ENCODE results near the gene ADGRF1. TPM values are rescaled to one million over a fixed set of nuclear protein-coding genes. Genes with fewer than 3 reads are reported as not detected.

Gene ADGRF1
- polyA plus RNA-seq, 1 of the 3 experiments (the other 2 are of a cell fraction) = not detected

DNA sequence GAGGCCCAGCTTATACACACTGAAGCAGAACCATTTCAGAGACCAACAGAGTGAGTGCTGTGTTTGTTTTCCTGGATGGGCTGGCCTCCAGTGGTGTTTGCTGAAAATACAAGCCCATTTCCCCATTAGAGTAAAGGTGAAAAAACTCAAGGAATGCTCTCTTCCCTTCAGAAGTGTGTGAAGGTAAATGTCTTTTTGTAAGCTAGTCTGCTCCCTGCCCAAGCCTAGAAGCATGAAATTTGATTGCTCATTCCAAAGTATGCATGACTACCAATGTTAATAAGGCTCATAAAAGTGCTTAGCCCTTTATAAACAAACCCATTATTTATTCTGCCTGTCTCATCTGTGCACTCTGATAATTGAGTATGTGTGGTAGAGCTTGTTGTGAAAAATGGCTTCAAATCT, 59.1 kb downstream of the ADGRF1 start:
- Histone ChIP-seq H3K4me1 (ENCODE audit: control insufficient read depth in 1 of 2, insufficient read depth in 2 of 2, low read depth in 1 of 2, low read length in 1 of 2) (no peaks in the 10 kb centered on the region), H3K9ac (no peak overlapping the region), H3K4me2 (no peak overlapping the region), H3F3A (replicated peaks; ENCODE audit: insufficient read depth) (no peaks in the 10 kb centered on the region), H3K27ac (ENCODE audit: low read depth in 2 of 2, low read length in 1 of 2) (no peak overlapping the region), H3K27me3 (ENCODE audit: insufficient read depth) (peaks cover 18% of the 10 kb centered on the region; the same call in 1 of the 2 replicates), H3K79me2 (ENCODE audit: insufficient read depth) (no peaks in the 10 kb centered on the region), H3K36me3 (replicated peaks in 1 of 2; ENCODE audit: control insufficient read depth in 1 of 2, insufficient read depth in 2 of 2, low read length in 1 of 2) (no peaks in the 10 kb centered on the region), H3K9me3 (no peaks in the 10 kb centered on the region), H3K4me3 (ENCODE audit: low read depth in 2 of 2, low read length in 1 of 2) (no peak overlapping the region), H3K9me2 (no peaks in the 10 kb centered on the region), H4K20me1 (ENCODE audit: insufficient read depth) (no peaks in the 10 kb centered on the region), H2AFZ (ENCODE audit: low read depth) (no peak overlapping the region)
- POLR2A ChIA-PET = no interaction called here
- CTCF ChIA-PET = no interaction called here
- TF ChIP-seq CHD2 (IDR thresholded peaks at IDR 0.05; ENCODE audit: low read length, partially characterized antibody) = no peak
- TF ChIP-seq RAD21 (IDR thresholded peaks at IDR 0.05; ENCODE audit: low read length) = no peak
- TF ChIP-seq MEF2A (IDR thresholded peaks at IDR 0.05; ENCODE audit: borderline replicate concordance, low read depth) = no peak
- TF ChIP-seq RXRA (IDR thresholded peaks at IDR 0.05; ENCODE audit: borderline replicate concordance, low read depth) = no peak
- DNase-seq = no peak

DNA sequence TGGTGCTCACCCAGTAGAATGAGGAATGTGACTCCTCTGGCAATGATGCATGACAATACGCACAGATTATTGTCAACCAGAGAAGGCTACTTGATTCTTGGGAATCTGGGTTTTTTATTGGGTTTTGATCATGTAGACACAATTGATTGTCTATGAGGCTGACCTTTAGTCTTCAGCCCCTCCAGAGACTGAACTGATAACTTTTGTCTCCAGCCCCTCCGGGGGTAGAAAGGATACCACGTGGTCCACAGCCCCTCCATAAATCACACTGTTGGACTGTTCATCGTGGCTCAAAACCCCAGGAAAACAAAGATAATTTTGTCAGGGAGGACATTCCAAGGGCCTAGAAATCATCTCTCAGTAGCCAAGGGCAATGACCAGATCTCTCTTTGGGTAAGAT, 62.9 kb downstream of the ADGRF1 start:
- no peak overlapping the region for H3K4me2 ChIP-seq
- H4K20me1 ChIP-seq (ENCODE audit: insufficient read depth) = no peaks in the 10 kb centered on the region
- no peaks in the 10 kb centered on the region for H3K9me2 ChIP-seq
- H3K4me1 ChIP-seq (ENCODE audit: control insufficient read depth in 1 of 2, insufficient read depth in 2 of 2, low read depth in 1 of 2, low read length in 1 of 2) = no peaks in the 10 kb centered on the region
- DNase-seq = no peak
- no peaks in the 10 kb centered on the region for H3K9me3 ChIP-seq
- WGBS (ENCODE audit: low lambda C conversion rate) = 12% methylated on average over 4 of the region's 4 CpGs
- peaks cover 12% of the 10 kb centered on the region; the same call in 1 of the 2 replicates for H3K27me3 ChIP-seq (ENCODE audit: insufficient read depth)
- H2AFZ ChIP-seq (ENCODE audit: low read depth) = no peak overlapping the region
- ChIA-PET CTCF (no interaction called here), POLR2A (no interaction called here)
- no peaks in the 10 kb centered on the region for H3F3A ChIP-seq (replicated peaks; ENCODE audit: insufficient read depth)
- no peak overlapping the region for H3K4me3 ChIP-seq (ENCODE audit: low read depth in 2 of 2, low read length in 1 of 2)
- H3K79me2 ChIP-seq (ENCODE audit: insufficient read depth) = no peaks in the 10 kb centered on the region
- H3K9ac ChIP-seq = no peak overlapping the region
- no peaks in the 10 kb centered on the region for H3K36me3 ChIP-seq (replicated peaks in 1 of 2; ENCODE audit: control insufficient read depth in 1 of 2, insufficient read depth in 2 of 2, low read length in 1 of 2)
- no peak overlapping the region for H3K27ac ChIP-seq (ENCODE audit: low read depth in 2 of 2, low read length in 1 of 2)
- TF ChIP-seq ELF1 (IDR thresholded peaks at IDR 0.05) (no peak), YY1 (IDR thresholded peaks at IDR 0.05; ENCODE audit: low read depth) (no peak), EP300 (IDR thresholded peaks at IDR 0.05; ENCODE audit: borderline replicate concordance in 1 of 2, low read depth in 1 of 2, low read length in 1 of 2) (no peak), RAD21 (IDR thresholded peaks at IDR 0.05; ENCODE audit: low read length) (no peak), MEF2A (IDR thresholded peaks at IDR 0.05; ENCODE audit: borderline replicate concordance, low read depth) (no peak), JUND (IDR thresholded peaks at IDR 0.05) (no peak), POLR2AphosphoS5 (IDR thresholded peaks at IDR 0.05; ENCODE audit: low read depth, low read length) (no peak), CHD2 (IDR thresholded peaks at IDR 0.05; ENCODE audit: low read length, partially characterized antibody) (no peak), MXI1 (IDR thresholded peaks at IDR 0.05; ENCODE audit: low read depth, low read length) (no peak)
- TF ChIP-seq, protein P1, sequence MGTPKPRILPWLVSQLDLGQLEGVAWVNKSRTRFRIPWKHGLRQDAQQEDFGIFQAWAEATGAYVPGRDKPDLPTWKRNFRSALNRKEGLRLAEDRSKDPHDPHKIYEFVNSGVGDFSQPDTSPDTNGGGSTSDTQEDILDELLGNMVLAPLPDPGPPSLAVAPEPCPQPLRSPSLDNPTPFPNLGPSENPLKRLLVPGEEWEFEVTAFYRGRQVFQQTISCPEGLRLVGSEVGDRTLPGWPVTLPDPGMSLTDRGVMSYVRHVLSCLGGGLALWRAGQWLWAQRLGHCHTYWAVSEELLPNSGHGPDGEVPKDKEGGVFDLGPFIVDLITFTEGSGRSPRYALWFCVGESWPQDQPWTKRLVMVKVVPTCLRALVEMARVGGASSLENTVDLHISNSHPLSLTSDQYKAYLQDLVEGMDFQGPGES (IDR thresholded peaks at IDR 0.05; ENCODE audit: low read depth, low read length) = no peak
- TF ChIP-seq, protein P2, sequence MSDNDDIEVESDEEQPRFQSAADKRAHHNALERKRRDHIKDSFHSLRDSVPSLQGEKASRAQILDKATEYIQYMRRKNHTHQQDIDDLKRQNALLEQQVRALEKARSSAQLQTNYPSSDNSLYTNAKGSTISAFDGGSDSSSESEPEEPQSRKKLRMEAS (IDR thresholded peaks at IDR 0.05; ENCODE audit: low read depth) = no peak
- TF ChIP-seq, protein P3, sequence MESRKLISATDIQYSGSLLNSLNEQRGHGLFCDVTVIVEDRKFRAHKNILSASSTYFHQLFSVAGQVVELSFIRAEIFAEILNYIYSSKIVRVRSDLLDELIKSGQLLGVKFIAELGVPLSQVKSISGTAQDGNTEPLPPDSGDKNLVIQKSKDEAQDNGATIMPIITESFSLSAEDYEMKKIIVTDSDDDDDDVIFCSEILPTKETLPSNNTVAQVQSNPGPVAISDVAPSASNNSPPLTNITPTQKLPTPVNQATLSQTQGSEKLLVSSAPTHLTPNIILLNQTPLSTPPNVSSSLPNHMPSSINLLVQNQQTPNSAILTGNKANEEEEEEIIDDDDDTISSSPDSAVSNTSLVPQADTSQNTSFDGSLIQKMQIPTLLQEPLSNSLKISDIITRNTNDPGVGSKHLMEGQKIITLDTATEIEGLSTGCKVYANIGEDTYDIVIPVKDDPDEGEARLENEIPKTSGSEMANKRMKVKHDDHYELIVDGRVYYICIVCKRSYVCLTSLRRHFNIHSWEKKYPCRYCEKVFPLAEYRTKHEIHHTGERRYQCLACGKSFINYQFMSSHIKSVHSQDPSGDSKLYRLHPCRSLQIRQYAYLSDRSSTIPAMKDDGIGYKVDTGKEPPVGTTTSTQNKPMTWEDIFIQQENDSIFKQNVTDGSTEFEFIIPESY (IDR thresholded peaks at IDR 0.05; ENCODE audit: borderline replicate concordance, low read depth) = no peak
